Keratinocyte (primary cell): ENCODE measurements around the gene KIF2C. TPM values are rescaled to one million over a fixed set of nuclear protein-coding genes. Genes with fewer than 3 reads are reported as not detected.
"Not testable (repeated sequence)": the region's sequence is repeated elsewhere in the genome, so short reads cannot be mapped to it uniquely, and the experiment has no call there.

Experiments used
- DNase-seq: peaks from one replicate; pipeline ENCODE4 v3.0.0-alpha.2; 2011; ENCODE audit warnings: low read depth, missing footprints, low spot score
- FAIRE-seq: peaks from 2 replicates; lab custom pipeline; 2011; peaks lifted over from hg19 to GRCh38; lab: Jason Lieb, UNC
- H2AFZ ChIP-seq: 2 replicates; pipeline ENCODE4 v1.6.0; 2012; ENCODE audit warnings: low read length, control low read depth, inconsistent platforms; ENCODE audit not compliant: control insufficient read depth
- H3K27ac ChIP-seq: 2 replicates; pipeline ENCODE4 v1.5.1; 2011; ENCODE audit warnings: low read length; ENCODE audit not compliant: control insufficient read depth, insufficient read depth
- H3K27me3 ChIP-seq: 3 replicates; pipeline ENCODE4 v1.6.0; 2011; ENCODE audit warnings: low read length; ENCODE audit not compliant: control insufficient read depth, insufficient read depth; ENCODE audit errors: extremely low read depth
- H3K36me3 ChIP-seq, 2 experiments: 2 replicates in 1 of 2; 3 replicates in 1 of 2; pipeline ENCODE4 v1.5.1; 2011; ENCODE audit warnings: low read length in 2 of 2, mild to moderate bottlenecking in 1 of 2; ENCODE audit not compliant: control insufficient read depth in 2 of 2, insufficient read depth in 2 of 2; ENCODE audit errors: extremely low read depth in 1 of 2
- H3K4me1 ChIP-seq: 3 replicates; pipeline ENCODE4 v1.5.1; 2011; ENCODE audit warnings: low read length; ENCODE audit not compliant: control insufficient read depth, insufficient read depth; ENCODE audit errors: extremely low read depth
- H3K4me2 ChIP-seq: 3 replicates; pipeline ENCODE4 v1.6.0; 2011; ENCODE audit warnings: low read depth, low read length; ENCODE audit not compliant: control insufficient read depth, insufficient read depth; ENCODE audit errors: extremely low read depth
- H3K4me3 ChIP-seq, 3 experiments: fragments of 200-600 bp in 1 of 3; sonication (generic) in 1 of 3; 2 replicates in 2 of 3; 3 replicates in 1 of 3; pipeline ENCODE4 v1.5.1; 2011 to 2016; ENCODE audit warnings: low read length in 3 of 3, mild to moderate bottlenecking in 3 of 3, control low read depth in 2 of 3, inconsistent platforms in 1 of 3, low read depth in 1 of 3, mixed read lengths in 1 of 3, mixed run types in 1 of 3, moderate library complexity in 1 of 3; ENCODE audit not compliant: control insufficient read depth in 2 of 3, insufficient read depth in 2 of 3; ENCODE audit errors: extremely low read depth in 1 of 3
- H3K79me2 ChIP-seq: 2 replicates; pipeline ENCODE4 v1.6.0; 2012; ENCODE audit warnings: low read length; ENCODE audit not compliant: control insufficient read depth, insufficient read depth
- H3K9ac ChIP-seq: 3 replicates; pipeline ENCODE4 v1.6.0; 2011; ENCODE audit warnings: low read length; ENCODE audit not compliant: control insufficient read depth, insufficient read depth; ENCODE audit errors: extremely low read depth
- H3K9me1 ChIP-seq: 3 replicates; pipeline ENCODE4 v1.6.0; 2011; ENCODE audit warnings: low read length; ENCODE audit not compliant: control insufficient read depth, insufficient read depth; ENCODE audit errors: extremely low read depth
- H3K9me3 ChIP-seq: 2 replicates; pipeline ENCODE4 v1.5.1; 2012; ENCODE audit warnings: low read depth, low read length; ENCODE audit not compliant: control insufficient read depth
- H4K20me1 ChIP-seq: 3 replicates; pipeline ENCODE4 v1.6.0; 2011; ENCODE audit warnings: low read length; ENCODE audit not compliant: control insufficient read depth, insufficient read depth; ENCODE audit errors: extremely low read depth
- CTCF ChIP-seq, 3 experiments: IDR thresholded peaks in 1 of 3; conservative IDR thresholded peaks in 1 of 3; optimal IDR thresholded peaks in 1 of 3; 2 replicates in 2 of 3; 3 replicates in 1 of 3; pipeline versions ENCODE3 to v1.5.1; 2011; ENCODE audit warnings: low read length in 3 of 3, mild to moderate bottlenecking in 3 of 3, moderate library complexity in 2 of 3, control low read depth in 1 of 3, inconsistent platforms in 1 of 3; ENCODE audit not compliant: insufficient read depth in 2 of 3; ENCODE audit errors: extremely low read depth in 1 of 3
- EZH2 ChIP-seq: IDR thresholded peaks from one replicate; pipeline ENCODE4 v1.6.1; 2012; ENCODE audit warnings: inconsistent platforms, mild to moderate bottlenecking, low read length, moderate library complexity
- dilution Hi-C: fragments of 300-500 bp; cut with MboI; formaldehyde crosslinking; loops from one replicate; pipeline ENCODE4 v1.7.0; 2020; ENCODE audit warnings: low sequenced_read_pairs; ENCODE audit not compliant: extremely low pct_ligation_motif_present
- polyA plus RNA-seq, 5 experiments: library from polyadenylated mRNA; depleted of rRNA in 3 of 5; stranded (reverse) in 3 of 5; stranded (forward) in 1 of 5; unstranded in 1 of 5; fragments of >200 nt; gene quantifications; 1 replicate in 1 of 5; 2 replicates in 3 of 5; 3 replicates in 1 of 5; pipeline versions ENCODE4 v1.2.1 to v1.2.3, GENCODE V29; 2011 to 2012; ENCODE audit warnings: missing spikeins in 2 of 5, low read depth in 1 of 5, low replicate concordance in 1 of 5

The KIF2C gene
- polyA plus RNA-seq, 1 donor (not counting 4 experiments of a cell fraction or from before 2014, with no cell fraction given): 16.3 TPM

DNA sequence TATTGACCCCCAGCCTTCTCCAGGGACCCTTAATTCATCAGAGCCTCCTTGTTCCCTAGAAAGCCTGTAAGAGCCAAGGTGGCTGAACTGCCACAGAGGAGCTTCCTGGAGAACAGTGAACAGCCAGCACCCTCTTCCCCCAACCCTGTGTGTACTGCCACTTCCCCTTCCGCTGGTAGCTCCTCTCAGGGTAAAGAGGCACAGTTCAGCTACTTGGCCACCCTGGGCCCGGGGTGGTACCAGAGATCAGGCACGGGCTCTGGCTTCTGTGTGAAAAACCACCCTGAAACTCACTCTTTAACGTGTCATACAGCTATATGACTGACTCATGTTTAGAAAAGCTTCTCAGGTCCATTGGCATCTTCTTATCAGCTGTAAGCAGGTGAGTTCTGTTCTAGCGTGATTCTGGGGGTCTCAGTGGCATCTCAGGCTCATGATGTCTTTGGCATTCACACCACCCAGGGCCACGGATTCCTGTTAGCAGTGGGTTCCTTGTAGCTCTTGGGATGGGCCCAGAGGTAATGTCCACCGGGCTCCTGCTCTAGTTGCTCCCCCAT is 42.8 kb upstream of the KIF2C start:
- no peaks in the 10 kb centered on the region for H3K9me1 ChIP-seq
- no peak overlapping the region for H3K4me2 ChIP-seq
- H4K20me1 ChIP-seq: no peaks in the 10 kb centered on the region
- dilution Hi-C loops: no loop called here
- H3K4me3 ChIP-seq: no peak overlapping the region
- no peak overlapping the region for H2AFZ ChIP-seq
- H3K36me3 ChIP-seq: no peaks in the 10 kb centered on the region
- DNase-seq: no peak
- TF ChIP-seq EZH2: no peak
- TF ChIP-seq CTCF (optimal IDR thresholded peaks at IDR 0.05 in 1 of 3, IDR thresholded peaks at IDR 0.05 in 1 of 3, conservative IDR thresholded peaks at IDR 0.05 in 1 of 3; ENCODE audit: extremely low read depth in 1 of 3, insufficient read depth in 2 of 3, low read length in 3 of 3): no peak
- no peaks in the 10 kb centered on the region for H3K79me2 ChIP-seq
- no peaks in the 10 kb centered on the region for H3K4me1 ChIP-seq
- FAIRE-seq: no peak
- no peak overlapping the region for H3K27ac ChIP-seq
- H3K9me3 ChIP-seq: no peaks in the 10 kb centered on the region
- peaks cover 7% of the 10 kb centered on the region for H3K27me3 ChIP-seq
- H3K9ac ChIP-seq: no peak overlapping the region

- no peak overlapping the region for H3K4me3 ChIP-seq
- H3K27me3 ChIP-seq: peaks cover 7% of the 10 kb centered on the region
- no peak overlapping the region for H2AFZ ChIP-seq
- TF ChIP-seq CTCF (optimal IDR thresholded peaks at IDR 0.05 in 1 of 3, IDR thresholded peaks at IDR 0.05 in 1 of 3, conservative IDR thresholded peaks at IDR 0.05 in 1 of 3; ENCODE audit: extremely low read depth in 1 of 3, insufficient read depth in 2 of 3, low read length in 3 of 3) (no peak), EZH2 (no peak)
- H3K36me3 ChIP-seq: no peaks in the 10 kb centered on the region
- H4K20me1 ChIP-seq: no peaks in the 10 kb centered on the region
- DNase-seq (no peak), FAIRE-seq (no peak)
- H3K9me1 ChIP-seq: no peaks in the 10 kb centered on the region
- no peaks in the 10 kb centered on the region for H3K79me2 ChIP-seq
- H3K9me3 ChIP-seq: no peaks in the 10 kb centered on the region
- no peak overlapping the region for H3K9ac ChIP-seq
- H3K4me1 ChIP-seq: no peaks in the 10 kb centered on the region
- H3K4me2 ChIP-seq: no peak overlapping the region
- dilution Hi-C loops: no loop called here
- H3K27ac ChIP-seq: no peak overlapping the region
These were observed 41.5 kb upstream of the KIF2C start for GRCh38 chr1:44698138-44698537.

DNA sequence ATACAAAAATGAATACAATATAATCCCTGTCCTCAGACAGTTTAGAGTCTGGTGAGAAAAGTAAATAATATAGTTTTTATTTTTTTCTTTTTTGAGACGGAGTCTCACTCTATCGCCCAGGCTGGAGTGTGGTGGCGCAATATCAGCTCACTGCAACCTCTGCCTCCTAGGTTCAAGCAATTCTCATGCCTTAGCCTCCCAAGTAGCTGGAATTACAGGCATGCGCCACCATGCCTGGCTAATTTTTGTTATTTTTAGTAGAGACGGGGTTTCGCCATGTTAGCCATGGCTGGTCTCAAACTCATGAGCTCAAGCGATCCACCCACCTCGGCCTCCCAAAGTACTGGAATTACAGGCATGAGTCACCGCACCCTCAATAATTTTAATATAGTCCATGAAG is 40.3 kb upstream of the KIF2C start:
- H3K27ac ChIP-seq, H3K9me3 ChIP-seq, H4K20me1 ChIP-seq, H3K9ac ChIP-seq, dilution Hi-C loops, H3K79me2 ChIP-seq, H3K36me3 ChIP-seq, DNase-seq, H2AFZ ChIP-seq, H3K27me3 ChIP-seq, FAIRE-seq, H3K4me3 ChIP-seq, H3K4me1 ChIP-seq, H3K4me2 ChIP-seq, H3K9me1 ChIP-seq: not testable (repeated sequence)
